Stomach (tissue), 9 donors: ENCODE measurements around the gene NGRN. TPM values are rescaled to one million over a fixed set of nuclear protein-coding genes. Genes with fewer than 3 reads are reported as not detected.

ENCODE experiments used
- DNase-seq, 2 donors: peaks; one replicate each; pipeline versions ENCODE4 v3.0.0 to v3.0.0-alpha.2; 2013 to 2019
- H3K27ac ChIP-seq, 5 donors: fragments of 200-600 bp in 4 of 5; sonication (generic) in 4 of 5; one replicate each; pipeline ENCODE4 v1.5.1; 2013 to 2019; ENCODE audit warnings: mild to moderate bottlenecking in 1 of 5, moderate library complexity in 1 of 5
- H3K27me3 ChIP-seq, 3 donors: fragments of 200-600 bp; sonication (generic); one replicate each; pipeline ENCODE4 v1.5.1; 2017 to 2019; ENCODE audit warnings: mixed run types in 1 of 3
- H3K36me3 ChIP-seq, 4 donors: fragments of 200-600 bp; sonication (generic); 1 replicate in 3 of 4; 2 replicates in 1 of 4; pipeline ENCODE4 v1.5.1; 2016 to 2019
- H3K4me1 ChIP-seq, 4 donors: fragments of 200-600 bp; sonication (generic); one replicate each; pipeline ENCODE4 v1.5.1; 2016 to 2019
- H3K4me3 ChIP-seq, 4 donors: fragments of 200-600 bp; sonication (generic) in 3 of 4; one replicate each; pipeline ENCODE4 v1.5.1; 2016 to 2019; ENCODE audit warnings: mild to moderate bottlenecking in 1 of 4
- H3K9me3 ChIP-seq, 4 donors: fragments of 200-600 bp; sonication (generic); one replicate each; pipeline ENCODE4 v1.5.1; 2016 to 2019
- CTCF ChIP-seq, 7 experiments: fragments of 450-650 bp in 4 of 7; fragments of 200-600 bp in 3 of 7; sonication (generic) in 3 of 7; IDR thresholded peaks; one replicate each; pipeline ENCODE4 v1.5.1; 2016 to 2019; ENCODE audit warnings: antibody characterized with exemption in 7 of 7, control low read depth in 2 of 7, mild to moderate bottlenecking in 1 of 7
- EP300 ChIP-seq: sonication (generic); formaldehyde crosslinking; IDR thresholded peaks from one replicate; pipeline ENCODE4 v1.6.1; 2017; ENCODE audit warnings: antibody characterized with exemption
- POLR2A ChIP-seq, 4 donors: fragments of 450-650 bp; IDR thresholded peaks; one replicate each; pipeline ENCODE4 v1.6.1; 2016; ENCODE audit warnings: antibody characterized with exemption in 4 of 4, control low read depth in 2 of 4, mild to moderate bottlenecking in 1 of 4, moderate library complexity in 1 of 4
- POLR2AphosphoS5 ChIP-seq, 3 donors: sonication (generic); formaldehyde crosslinking; IDR thresholded peaks; one replicate each; pipeline ENCODE4 v1.6.1; 2016; ENCODE audit warnings: antibody characterized with exemption in 3 of 3
- WGBS, 5 donors: extraction: QIAGEN DNeasy Blood & Tissue Kit in 3 of 5; methylation state at CpG; one replicate each; pipeline versions ENCODE4 v1.1.5 to v1.1.7; 2013 to 2018; 5-methylcytosine and 5-hydroxymethylcytosine counted together
- intact Hi-C: fragments of 100-400 bp; cut with DNase I; formaldehyde crosslinking; loops from one replicate; pipeline ENCODE4 v1.15.1; 2023; ENCODE audit warnings: low total_unique reads
- polyA plus RNA-seq, 3 donors: library from polyadenylated mRNA; stranded (reverse); fragments of 200-250 nt; gene quantifications; one replicate each; pipeline ENCODE4 v1.2.3, GENCODE V29; 2013
- total RNA-seq, 5 donors: library from RNA; depleted of rRNA; stranded (reverse); fragments of >200 nt; gene quantifications; one replicate each; pipeline versions ENCODE4 v1.1.0 to v1.2.3, GENCODE V29; 2014 to 2016
- donor health status: healthy with polysubstance abuse.
- donor health status: Bipolar disorder and iron deficiency.
- donor health status: healthy.

The NGRN gene
- total and polyA plus RNA-seq, 8 donors, result 24.0 to 97.4 (median 59.7) TPM

GRCh38 chr15:90232941-90233386 is 32.5 kb upstream of the NGRN start:
- no peaks in the 10 kb centered on the region for H3K27me3 ChIP-seq
- H3K4me1 ChIP-seq, result peaks cover 43 to 61% (median 54%) of the 10 kb centered on the region in 4 donors
- 5 to 8% (median 6%) methylated on average over 9 of the region's 9 CpGs for WGBS, 5 donors
- intact Hi-C loops, result no loop called here
- no peak for DNase-seq
- peaks cover 21 to 59% (median 53%) of the 10 kb centered on the region in 4 donors for H3K36me3 ChIP-seq
- H3K9me3 ChIP-seq, result no peaks in the 10 kb centered on the region
- H3K27ac ChIP-seq, result peak overlapping the region; percentile 86 to 98 (median 93)
- TF ChIP-seq CTCF (IDR thresholded peaks at IDR 0.05) (peak in 3 of 7 experiments; percentile 11 to 51 (median 23)), EP300 (no peak), POLR2A (IDR thresholded peaks at IDR 0.05) (no peak)
- peak overlapping the region; percentile 73 to 95 (median 83) for H3K4me3 ChIP-seq

GRCh38 chr15:90233387-90234095 is 31.9 kb upstream of the NGRN start, which contains the start of gene CIB1:
CIB1 (minus strand) TSS chr15:90233941; CDS start chr15:90233885, 56 bp downstream.
- peaks cover 21 to 59% (median 53%) of the 10 kb centered on the region in 4 donors for H3K36me3 ChIP-seq
- H3K27me3 ChIP-seq, result no peaks in the 10 kb centered on the region
- H3K4me1 ChIP-seq, result peaks cover 43 to 59% (median 51%) of the 10 kb centered on the region in 4 donors
- peak; percentile 98 to 99 for DNase-seq
- intact Hi-C loops, result no loop called here
- TF ChIP-seq POLR2AphosphoS5 (IDR thresholded peaks at IDR 0.05), result peak in 2 of 3 donors; percentile 26 to 61
- peak in 1 of 4 donors; percentile 59 for TF ChIP-seq POLR2A (IDR thresholded peaks at IDR 0.05)
- peak in 3 of 7 experiments; percentile 4 to 46 (median 23) for TF ChIP-seq CTCF (IDR thresholded peaks at IDR 0.05)
- no peak for TF ChIP-seq EP300
- 0 to 1% (median 0%) methylated on average over 1 to 63 of the region's 63 CpGs for WGBS, 5 donors
- no peaks in the 10 kb centered on the region for H3K9me3 ChIP-seq
- H3K4me3 ChIP-seq, result peak within 1 kb of the TSS; percentile 73 to 95 (median 83)
- H3K27ac ChIP-seq, result peak within 1 kb of the TSS; percentile 88 to 98 (median 93)

DNA sequence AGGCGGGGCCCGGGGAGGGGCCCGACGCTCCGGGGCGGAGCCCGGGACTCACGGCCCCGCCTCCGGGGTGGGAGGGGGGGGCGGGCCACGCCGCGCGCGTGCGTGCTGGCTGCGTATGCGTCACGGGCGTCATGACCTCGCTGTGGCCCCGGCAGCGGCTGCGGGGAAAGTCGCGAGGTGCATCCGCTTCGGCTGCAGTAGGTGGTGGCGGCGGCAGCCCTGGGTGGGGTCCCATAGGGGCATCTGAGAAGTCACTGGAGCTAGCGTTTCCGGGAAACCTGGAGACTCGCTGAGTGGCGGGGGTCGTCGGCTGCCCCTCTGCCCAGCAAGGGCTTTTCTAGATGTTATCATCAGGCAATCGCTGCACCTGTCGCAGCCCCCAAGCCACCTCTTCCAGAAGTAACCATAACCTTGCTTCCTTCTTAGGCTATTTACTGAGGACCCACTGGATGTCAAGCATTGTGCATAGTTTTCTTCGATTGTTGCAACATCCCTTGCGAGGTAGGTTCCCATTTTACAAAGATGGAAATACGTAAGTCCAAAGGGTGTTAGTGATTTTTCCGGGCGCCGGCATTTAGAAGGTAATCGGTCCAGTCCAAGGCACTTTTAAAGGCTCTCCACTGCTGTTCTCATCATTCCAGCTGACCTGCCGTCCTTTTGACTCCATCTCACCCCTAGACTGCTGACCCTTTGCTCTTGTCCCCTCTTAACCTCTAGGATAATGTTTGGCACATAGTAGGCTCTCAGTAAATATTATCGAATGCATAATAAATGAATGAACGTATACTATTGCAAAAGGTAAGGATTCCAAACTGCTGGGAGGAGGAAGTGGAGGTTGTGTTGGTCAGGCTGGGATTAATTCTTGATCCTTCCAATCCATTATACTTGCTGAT is 31.1 kb upstream of the NGRN start, which contains the start of gene GDPGP1:
Gene GDPGP1 (plus strand): TSS at position 114 of the 893 bp plus-strand sequence. CDS start 6,700 bp downstream, outside the sequence.
- 2 to 5% (median 4%) methylated on average over 23 to 49 of the region's 49 CpGs for WGBS, 5 donors
- DNase-seq, result no peak

More for the DNA sequence above, 31.1 kb upstream of the NGRN start, which contains the start of gene GDPGP1:
- H3K36me3 ChIP-seq, result peaks cover 18 to 57% (median 53%) of the 10 kb centered on the region in 4 donors
- H3K9me3 ChIP-seq, result no peaks in the 10 kb centered on the region
- H3K27me3 ChIP-seq, result no peaks in the 10 kb centered on the region
- H3K27ac ChIP-seq, result peak within 1 kb of the TSS; percentile 88 to 98 (median 93)
- peaks cover 43 to 50% (median 48%) of the 10 kb centered on the region in 4 donors for H3K4me1 ChIP-seq
- peak within 1 kb of the TSS; percentile 73 to 95 (median 83) for H3K4me3 ChIP-seq
- TF ChIP-seq CTCF (IDR thresholded peaks at IDR 0.05), result no peak
- TF ChIP-seq POLR2A (IDR thresholded peaks at IDR 0.05), result peak in 1 of 4 donors; percentile 33
- peak; percentile 59 to 80 (median 76) for TF ChIP-seq POLR2AphosphoS5 (IDR thresholded peaks at IDR 0.05)
- intact Hi-C loops, result no loop called here
